PFSK-1 (cell line): Measurements from ENCODE around the gene CUX1.

Source experiments
- FOXP2 ChIP-seq: optimal IDR thresholded peaks from 2 replicates; pipeline ENCODE3; 2011; ENCODE audit warnings: borderline replicate concordance, control low read depth, inconsistent platforms; ENCODE audit not compliant: insufficient read depth; ENCODE audit errors: extremely low read length, extremely low read depth
- POLR2AphosphoS5 ChIP-seq: IDR thresholded peaks from 2 replicates; pipeline ENCODE4 v1.6.1; 2012; ENCODE audit warnings: low read depth, mild to moderate bottlenecking, control low read depth, low read length, moderate library complexity
- REST ChIP-seq, 2 experiments: IDR thresholded peaks; 2 replicates each; pipeline versions ENCODE4 v1.6.1 to v1.8.0; 2011 to 2012; ENCODE audit warnings: low read depth in 2 of 2, low read length in 2 of 2, control low read depth in 1 of 2, inconsistent platforms in 1 of 2, mild to moderate bottlenecking in 1 of 2, moderate library complexity in 1 of 2; ENCODE audit not compliant: insufficient read depth in 1 of 2
- SIN3A ChIP-seq: IDR thresholded peaks from 2 replicates; pipeline ENCODE4 v1.6.1; 2012; ENCODE audit warnings: mild to moderate bottlenecking, low read length, moderate library complexity, borderline replicate concordance; ENCODE audit not compliant: insufficient read depth
- TAF1 ChIP-seq: IDR thresholded peaks from 2 replicates; pipeline ENCODE4 v1.6.1; 2012; ENCODE audit warnings: low read length, control low read depth, borderline replicate concordance; ENCODE audit not compliant: insufficient read depth

DNA sequence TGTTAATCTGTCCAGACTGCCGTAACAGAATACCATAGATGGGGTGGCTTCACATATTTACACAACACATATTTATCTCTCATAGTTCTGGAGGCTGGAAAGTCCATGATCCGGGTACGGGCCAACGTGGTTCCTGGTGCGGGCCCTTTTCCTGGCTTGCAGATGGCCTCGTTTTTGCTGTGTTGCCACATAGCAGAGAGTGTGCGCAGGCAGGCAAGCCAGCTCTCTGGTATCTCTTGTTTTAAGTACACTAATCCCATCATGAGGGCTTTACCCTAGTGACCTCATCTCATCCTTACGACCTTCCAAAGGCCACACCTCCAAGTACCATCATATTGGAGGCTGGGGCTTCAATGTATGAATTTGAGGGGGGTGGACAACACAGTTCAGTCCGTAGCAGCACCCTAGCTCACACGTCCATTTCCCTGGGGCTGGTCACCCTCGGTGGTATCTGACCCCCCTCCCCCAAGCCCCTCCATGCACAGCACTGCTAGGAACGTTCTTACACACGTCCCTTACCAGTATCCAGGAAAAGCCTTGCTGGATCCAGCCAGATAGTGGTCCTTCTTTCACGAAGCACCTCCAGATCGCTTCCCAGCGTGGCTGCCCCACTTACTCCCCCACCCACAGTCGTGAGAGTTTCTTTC, 21.5 kb downstream of the CUX1 start:
- TF ChIP-seq POLR2AphosphoS5: no peak
- no peak for TF ChIP-seq TAF1
- no peak for TF ChIP-seq SIN3A
- no peak for TF ChIP-seq REST (IDR thresholded peaks at IDR 0.05; ENCODE audit: insufficient read depth in 1 of 2, low read depth in 2 of 2, low read length in 2 of 2)
- TF ChIP-seq FOXP2: no peak
